ENCODE results near the gene TMEM167A.

The TMEM167A gene

DNA sequence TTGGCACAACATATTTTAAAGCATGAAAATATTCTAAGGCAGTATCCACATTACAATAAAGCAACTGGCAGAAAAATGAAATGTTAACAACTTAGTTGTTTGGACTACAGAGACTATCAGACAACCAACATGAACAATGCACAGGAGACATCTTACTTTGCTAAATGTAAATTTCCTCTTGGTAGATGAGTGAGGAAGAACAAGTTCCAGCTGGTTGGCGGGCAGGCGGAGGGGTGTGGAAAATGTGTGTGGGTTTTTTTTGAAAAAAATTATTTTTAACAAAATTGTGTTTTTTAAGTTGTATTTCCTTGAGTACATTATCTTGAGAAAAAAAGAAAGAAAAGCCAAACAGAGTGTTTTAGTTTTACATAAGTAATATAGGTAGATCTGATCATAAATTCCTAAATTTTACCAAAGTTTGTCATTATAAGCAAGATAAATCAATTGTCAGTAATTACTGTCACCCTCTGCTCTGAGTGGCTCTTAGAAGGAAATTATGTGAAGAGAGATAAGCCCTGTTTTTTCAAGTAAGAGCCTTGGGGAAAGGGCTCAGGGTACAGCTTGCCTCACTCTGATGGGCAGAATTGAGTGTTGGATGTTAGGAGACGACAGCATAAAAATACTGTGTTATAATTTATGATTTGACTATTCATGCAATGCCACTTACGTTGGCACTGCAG is 42.5 kb downstream of the TMEM167A start:
- FAIRE-seq, result no peak

DNA sequence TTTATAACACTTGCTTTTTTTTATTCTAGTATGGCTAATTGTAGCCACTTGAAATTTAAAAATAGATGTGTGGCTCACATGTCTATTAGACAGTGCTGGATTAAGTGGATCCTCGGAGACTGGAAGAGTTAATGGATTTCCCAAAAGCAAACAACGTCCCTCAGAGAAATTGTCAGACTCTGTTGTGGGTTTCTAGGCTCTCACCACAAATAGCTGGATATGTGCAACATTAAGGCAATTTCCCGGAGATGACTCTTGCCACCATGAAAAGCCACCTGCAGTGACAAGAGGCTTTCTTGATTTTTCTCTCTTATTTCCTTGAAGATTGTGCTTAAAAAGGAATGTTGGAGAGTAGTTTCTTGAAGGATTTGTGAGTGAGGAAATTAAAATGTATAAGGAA is 43.2 kb downstream of the TMEM167A start:
- FAIRE-seq, result no peak

DNA sequence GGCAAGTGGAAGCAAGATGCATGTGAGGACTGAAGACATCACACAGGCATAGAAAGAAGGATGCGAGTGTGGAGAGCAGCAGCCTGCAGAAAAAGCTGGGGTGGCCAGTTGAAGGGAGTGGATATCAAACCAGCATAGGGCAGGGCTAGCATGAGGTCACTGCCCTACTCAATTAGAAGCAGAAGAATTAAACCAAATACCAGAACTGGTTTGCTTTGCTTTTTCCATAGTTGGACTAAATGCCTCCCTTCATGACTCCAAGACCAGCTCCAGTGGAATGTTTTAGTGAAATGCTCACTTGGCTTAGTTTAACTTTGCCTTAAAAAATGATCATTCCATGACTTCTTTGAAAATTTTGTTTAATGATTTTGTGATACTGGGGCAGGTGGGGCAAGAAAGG is 45.8 kb downstream of the TMEM167A start:
- FAIRE-seq, result no peak

DNA sequence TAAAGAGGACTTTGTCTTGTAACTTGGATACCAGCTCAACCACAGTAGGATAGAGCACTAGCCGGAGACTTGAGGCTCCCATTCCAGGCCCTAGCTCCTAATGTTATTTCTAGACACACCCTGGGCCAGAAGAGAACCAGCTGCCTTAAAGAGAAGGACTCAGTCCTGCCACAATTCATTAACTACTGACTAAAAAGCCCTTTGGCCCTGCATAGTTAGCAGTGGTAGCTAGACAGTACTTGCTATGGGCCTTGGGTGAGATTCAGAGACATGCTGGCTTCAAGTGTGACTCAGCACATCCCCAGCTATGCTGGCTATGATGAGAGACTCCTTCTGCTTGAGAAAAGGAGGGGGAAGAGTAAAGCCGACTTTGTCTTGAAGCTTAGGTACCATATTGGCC is 47.3 kb downstream of the TMEM167A start:
- FAIRE-seq, result no peak

DNA sequence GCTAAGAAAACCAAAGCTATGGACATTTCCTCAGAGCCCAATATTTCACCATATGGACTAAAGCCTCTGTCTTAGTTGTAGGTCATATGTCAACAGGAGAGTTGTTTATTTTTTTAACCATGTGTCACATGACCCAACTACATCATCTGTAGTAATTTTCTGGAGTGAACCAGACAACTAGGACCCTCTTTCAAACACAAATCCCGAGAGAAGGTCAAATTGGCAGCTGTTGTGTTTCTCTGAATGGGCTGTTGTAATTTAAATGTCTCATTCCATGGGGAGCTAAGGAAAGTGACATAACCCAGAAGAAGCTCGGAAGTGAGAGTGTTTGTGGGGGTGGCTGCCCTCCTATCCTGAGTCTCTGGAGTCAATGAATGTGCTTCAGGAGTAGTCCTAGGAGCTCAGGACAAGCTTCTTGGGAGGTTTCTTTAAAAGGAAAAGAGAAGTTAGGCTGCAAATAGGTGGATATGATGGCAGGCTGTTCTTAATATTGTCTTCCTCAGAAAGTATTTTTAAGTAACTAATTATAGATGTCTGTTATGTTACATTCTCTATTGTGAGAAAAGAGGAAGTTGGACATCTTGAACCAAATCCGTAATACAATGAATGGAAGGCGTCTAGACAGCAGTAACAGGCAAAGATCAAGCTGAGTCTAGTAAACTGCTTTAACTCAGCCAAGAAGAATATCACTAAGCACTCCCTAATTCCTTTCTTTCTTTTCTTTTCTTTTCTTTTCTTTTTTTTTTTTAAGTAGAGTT is 50.1 kb downstream of the TMEM167A start:
- FAIRE-seq, result no peak

DNA sequence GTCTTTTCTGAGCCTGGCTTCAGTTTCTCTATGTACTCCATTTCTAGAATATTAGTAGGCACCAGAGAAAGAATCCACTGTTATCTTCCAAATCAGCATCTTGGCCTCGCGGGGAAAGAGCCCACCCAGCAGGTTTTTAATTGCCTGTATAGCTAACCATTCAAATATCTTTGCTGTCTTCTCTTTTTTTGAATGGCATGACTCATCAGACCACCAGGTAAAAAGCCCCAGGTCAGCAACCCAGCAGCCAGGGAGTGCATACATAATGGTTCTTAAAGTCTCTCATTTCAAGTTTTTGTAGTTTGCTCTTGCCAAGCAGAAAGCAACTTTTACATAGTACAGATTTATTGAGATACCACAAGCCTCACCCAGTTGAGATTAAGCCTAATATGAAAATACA is 50.7 kb downstream of the TMEM167A start:
- FAIRE-seq, result no peak

DNA sequence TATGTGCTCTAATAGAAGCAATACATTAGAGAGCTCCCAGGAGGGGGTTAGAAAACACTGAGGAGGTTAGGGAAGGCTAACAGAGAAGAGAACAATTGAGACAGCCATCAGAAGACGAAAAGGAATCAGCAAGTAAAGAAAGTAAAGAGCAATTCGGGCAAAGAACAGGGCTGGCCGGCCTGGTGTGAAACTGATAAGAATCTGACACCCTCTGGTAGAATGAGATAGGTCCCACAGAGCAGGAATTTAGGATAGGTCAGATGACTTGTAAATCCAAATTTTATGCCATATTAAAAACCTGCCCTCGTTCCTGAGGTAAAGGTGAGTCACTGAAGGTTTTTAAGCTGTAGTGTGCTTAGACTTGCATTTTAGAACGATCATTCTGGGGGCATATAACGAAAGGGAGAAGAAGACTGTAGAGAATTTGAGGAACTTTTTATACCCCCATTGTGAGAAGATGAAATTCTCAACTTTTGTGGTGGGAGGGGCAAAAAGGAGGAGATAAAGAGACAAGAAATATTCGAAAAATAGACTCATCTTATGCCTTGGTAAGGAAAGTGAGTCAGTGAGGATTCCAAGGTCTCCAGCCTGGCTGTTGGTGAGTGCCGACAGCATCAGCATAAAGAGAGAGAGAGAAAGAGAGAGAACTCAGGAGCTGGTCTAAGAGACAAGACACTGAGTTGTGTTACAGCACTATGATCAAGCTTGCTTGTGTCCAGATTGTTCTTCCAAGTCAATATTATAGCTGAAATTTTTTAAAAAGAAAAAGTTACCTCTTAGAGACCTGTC is 51.3 kb downstream of the TMEM167A start:
- no peak for FAIRE-seq

- FAIRE-seq, result no peak
Observed at GRCh38 chr5:83022334-83022733, 54.9 kb downstream of the TMEM167A start.

- FAIRE-seq, result no peak
Observed at GRCh38 chr5:83015676-83016075, 61.5 kb downstream of the TMEM167A start.

GRCh38 chr5:83011985-83012384 is 65.2 kb downstream of the TMEM167A start:
- no peak for FAIRE-seq

DNA sequence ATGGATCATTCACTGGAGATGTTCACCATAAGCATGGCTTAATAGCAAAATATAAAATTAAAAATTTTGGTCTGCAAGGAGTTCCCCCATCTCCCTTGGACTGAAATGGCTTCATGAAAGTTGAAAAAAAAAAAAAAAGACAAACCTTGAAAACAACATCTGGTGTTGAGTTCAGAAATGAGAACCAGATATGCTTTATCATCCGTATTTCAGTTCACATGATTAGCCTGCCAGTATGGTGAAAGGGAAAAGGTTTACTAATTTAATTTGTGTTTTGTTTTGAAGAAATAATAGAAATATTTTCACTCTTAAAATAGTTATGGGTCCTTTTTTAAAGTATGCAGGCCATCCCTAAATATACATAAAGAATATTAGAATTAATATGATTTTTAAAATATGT is 67.8 kb downstream of the TMEM167A start:
- no peak for FAIRE-seq

DNA sequence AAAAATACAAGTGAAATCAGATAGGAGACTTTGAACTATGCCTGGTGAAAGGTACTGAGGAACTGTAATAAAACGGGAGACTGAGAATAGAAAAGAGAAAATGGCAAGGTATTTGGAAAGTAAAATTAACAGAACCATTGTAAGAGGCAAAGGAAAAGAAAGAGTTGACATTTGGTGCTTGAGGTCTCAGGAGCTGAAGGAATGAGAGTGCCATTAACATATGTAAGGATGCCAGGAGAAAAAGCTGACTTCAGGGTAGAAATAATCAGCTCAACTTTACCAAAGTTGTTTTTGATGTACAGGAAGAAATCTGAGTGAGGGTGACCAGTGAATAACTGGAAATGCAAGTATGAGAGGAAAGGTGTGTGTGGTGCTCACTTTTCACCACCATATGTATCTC is 69.4 kb downstream of the TMEM167A start:
- FAIRE-seq, result no peak

GRCh38 chr5:83006683-83007283 is 70.4 kb downstream of the TMEM167A start:
- FAIRE-seq, result no peak

- no peak for FAIRE-seq
Observed at GRCh38 chr5:83003791-83004190, 73.4 kb downstream of the TMEM167A start.
